ENCODE measurements around the gene CALHM2.
"Not testable (repeated sequence)": the region's sequence is repeated elsewhere in the genome, so short reads cannot be mapped to it uniquely, and the experiment has no call there.

The CALHM2 gene

GRCh38 chr10:103449208-103450144 lies 2.7 kb downstream of the CALHM2 start:
- DNase-seq: no peak

- DNase-seq: no peak
These were observed 3.4 kb downstream of the CALHM2 start for GRCh38 chr10:103448746-103449145.

GRCh38 chr10:103447187-103447586 lies 5.0 kb downstream of the CALHM2 start:
- DNase-seq: no peak

GRCh38 chr10:103445767-103446567 lies 6.2 kb downstream of the CALHM2 start:
- no peak for DNase-seq

GRCh38 chr10:103445366-103445765 lies 6.8 kb downstream of the CALHM2 start:
- no peak for DNase-seq

- no peak for DNase-seq
These were observed 7.7 kb downstream of the CALHM2 start for GRCh38 chr10:103444478-103444877.

GRCh38 chr10:103443475-103444185 lies 8.5 kb downstream of the CALHM2 start:
- no peak for DNase-seq

DNA sequence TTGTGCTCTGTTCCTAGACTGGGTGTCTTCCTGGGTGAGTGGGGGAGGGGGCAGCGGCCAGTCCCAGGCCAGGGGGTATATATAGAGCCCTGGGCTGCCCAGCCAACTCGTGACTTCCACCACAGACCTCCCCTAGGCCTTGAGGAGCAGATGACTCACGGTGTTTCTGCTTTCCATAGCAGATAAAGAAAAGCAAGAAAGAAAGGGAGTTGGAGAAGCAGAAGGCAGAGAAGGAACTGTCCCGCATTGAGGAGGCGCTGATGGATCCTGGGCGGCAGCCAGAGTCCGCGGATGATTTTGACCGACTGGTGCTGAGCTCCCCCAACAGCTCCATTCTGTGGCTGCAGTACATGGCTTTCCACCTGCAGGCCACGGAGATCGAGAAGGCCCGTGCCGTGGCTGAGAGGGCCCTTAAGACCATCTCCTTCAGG lies 10.1 kb downstream of the CALHM2 start:
- no peak for DNase-seq

GRCh38 chr10:103441611-103442010 lies 10.6 kb downstream of the CALHM2 start:
- no peak for DNase-seq

GRCh38 chr10:103441206-103441605 lies 11.0 kb downstream of the CALHM2 start:
- DNase-seq: no peak

GRCh38 chr10:103440416-103440815 lies 11.8 kb downstream of the CALHM2 start:
- no peak for DNase-seq

DNA sequence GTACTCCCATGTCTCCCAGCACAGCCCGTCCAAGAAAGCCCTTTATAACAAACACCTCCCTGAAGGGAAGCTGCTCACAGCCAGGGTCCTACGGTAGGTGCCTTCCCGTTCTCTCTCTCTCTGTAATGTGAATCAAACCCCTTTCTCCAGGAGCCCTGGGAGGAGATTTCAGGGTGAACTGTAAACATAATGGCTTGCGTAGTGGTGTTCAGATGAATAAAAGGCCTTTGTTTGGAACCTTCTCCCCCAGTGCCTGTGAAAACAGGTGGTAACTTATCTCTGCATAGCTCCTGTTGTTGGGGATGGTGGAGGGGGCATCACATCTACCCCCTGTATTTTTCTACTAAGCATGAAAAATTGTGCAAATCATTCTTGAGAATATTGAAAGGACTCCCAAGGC lies 12.4 kb downstream of the CALHM2 start:
- no peak for DNase-seq

- DNase-seq: no peak
These were observed 18.3 kb downstream of the CALHM2 start for GRCh38 chr10:103433858-103434257.

DNA sequence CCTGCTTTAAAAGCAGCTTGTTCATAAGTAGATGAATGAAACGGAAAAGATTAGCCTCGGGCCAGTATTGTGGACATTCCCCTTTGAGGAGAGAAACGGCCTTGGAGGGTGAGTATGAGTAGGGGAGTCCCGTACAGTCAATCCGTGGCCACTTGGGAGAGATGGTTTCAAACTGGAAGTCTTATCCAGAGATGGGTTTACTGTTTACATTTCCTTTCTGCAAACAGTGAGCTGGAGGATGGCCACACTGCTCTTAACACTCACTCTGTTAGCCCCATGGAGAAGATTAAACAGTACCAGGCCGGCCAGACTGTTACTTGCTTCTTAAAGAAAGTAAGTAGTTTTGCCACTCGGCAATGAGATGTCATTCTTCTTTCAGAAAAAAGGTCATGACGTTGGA lies 20.3 kb downstream of the CALHM2 start:
- no peak for DNase-seq

DNA sequence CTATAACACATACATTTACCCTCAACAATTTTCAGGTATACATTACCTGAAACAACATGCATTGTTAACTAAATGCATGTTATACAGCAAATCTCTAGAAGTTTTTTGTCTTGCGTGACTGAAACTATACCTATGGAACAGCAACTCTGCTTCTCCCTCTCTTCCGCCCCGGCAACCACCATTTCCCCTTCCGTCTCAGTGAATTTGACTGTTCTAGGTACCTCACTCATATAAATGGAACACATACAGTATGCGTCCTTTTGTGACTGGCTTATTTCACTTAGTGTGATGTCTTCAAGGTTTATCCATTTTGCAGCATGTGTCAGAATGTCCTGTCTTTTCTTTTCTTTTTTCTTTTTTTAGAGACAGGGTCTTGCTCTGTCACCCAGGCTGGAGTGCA lies 22.5 kb downstream of the CALHM2 start:
- DNase-seq: no peak

GRCh38 chr10:103428989-103429643 lies 23.1 kb downstream of the CALHM2 start:
- DNase-seq: no peak

DNA sequence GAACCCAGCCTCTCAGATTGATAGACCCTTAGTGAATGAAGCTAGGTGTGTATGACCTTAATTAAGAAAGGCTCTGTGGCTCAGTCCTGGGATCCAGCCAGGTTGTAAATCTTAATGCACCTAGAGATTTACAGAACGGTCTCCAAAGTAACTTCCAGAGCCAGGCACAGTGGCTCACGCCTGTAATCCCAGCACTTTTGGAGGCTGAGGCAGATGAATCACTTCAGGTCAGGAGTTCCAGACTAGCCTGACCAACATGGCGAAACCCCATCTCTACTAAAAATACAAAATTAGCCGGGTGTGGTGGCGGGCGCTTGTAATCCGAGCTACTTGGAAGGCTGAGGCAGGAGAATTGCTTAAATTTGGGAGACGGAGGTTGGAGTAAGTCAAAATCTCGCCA lies 24.3 kb downstream of the CALHM2 start:
- no peak for DNase-seq

DNA sequence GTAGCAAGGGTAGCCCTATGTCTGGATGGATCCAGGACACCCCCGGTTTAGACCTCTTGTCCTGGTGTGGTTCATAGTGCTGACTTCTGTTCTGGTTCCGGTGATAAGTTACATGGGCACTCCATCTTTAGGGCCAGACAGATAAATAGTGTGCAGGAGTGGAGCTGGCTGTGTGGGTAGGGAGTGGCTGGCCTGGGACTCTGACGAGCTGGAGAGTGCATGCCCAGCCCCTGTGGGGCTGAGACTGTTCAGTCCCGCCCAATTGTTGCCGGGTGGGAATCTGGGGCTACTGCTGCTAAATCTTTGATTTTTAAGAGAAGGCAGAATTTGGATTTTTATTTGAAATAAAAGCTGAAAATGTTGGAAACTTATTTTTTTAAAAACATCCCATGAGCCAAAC lies 28.4 kb downstream of the CALHM2 start:
- no peak for DNase-seq

DNA sequence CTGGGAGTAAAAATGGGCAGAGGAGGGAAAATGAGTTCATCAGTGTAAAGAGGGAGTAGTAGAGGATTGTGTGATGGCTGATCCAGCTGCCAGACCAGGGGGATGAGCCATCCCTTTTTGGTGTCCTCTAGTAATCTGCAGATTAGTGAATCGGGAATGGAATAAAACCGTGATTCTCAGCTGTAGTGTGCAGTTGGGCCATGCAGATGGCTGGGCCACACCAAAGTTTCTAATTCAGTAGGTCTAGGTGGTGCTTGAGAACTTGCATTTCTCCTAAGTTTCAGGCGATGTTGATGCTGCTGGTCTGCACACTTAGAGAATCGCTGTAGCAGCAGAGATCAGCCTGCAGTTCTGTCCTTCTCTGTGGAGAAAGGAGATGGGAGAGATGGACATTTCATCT lies 33.1 kb downstream of the CALHM2 start:
- no peak for DNase-seq

GRCh38 chr10:103417601-103418000 lies 34.6 kb downstream of the CALHM2 start:
- DNase-seq: no peak

- DNase-seq: not testable (repeated sequence)
These were observed 35.1 kb downstream of the CALHM2 start for GRCh38 chr10:103417148-103417469.

DNA sequence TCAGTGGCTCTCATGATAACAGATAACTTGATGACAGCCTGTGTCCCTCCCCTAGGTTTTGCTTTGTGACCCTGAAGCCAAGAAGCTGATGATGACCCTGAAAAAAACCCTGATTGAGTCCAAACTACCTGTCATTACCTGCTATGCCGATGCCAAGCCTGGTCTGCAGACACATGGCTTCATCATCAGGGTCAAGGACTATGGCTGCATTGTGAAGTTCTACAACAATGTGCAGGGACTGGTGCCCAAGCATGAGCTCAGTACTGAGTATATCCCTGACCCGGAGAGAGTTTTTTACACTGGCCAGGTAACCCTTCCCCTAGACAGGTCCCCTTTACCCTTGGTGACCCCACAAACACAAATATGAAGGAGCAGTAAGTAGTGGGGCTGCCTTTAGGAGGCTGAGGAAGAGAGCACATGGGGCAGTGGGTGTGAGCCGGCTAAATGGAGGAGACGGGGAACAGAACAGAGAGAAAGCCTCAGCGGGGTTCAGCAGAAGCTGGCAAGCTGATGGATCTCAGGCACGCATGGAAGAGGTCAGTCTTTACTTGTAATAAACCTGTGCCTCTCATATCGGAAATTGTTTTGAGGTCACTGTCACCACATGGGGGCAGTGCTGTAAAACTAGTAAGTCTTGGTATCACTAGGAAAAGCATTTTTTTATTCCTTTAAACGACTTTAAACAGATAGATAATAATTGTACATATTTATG lies 35.6 kb downstream of the CALHM2 start:
- DNase-seq: no peak
